Calu3 (cell line): ENCODE results near the gene KIF4A. TPM values are rescaled to one million over a fixed set of nuclear protein-coding genes. Genes with fewer than 3 reads are reported as not detected.

ENCODE experiments used
- BruUV-seq: library from RNA; stranded (reverse); fragments of 400-500 nt; replicated peaks from 2 replicates; lab custom pipeline; 2021; lab: Mats Ljungman, UMichigan
- CTCF ChIA-PET: fragments of 300-600 bp; sonication (Branson Sonifier 250); formaldehyde crosslinking; loops from one replicate; lab custom pipeline; 2022; ENCODE audit warnings: antibody characterized with exemption; lab: Charles Lee
- DNase-seq: peaks from one replicate; pipeline ENCODE4 v3.0.0; 2022
- H3K27ac Mint-ChIP-seq: one replicate; pipeline ENCODE4 v1.8.0; 2022; ENCODE audit warnings: mixed read lengths; ENCODE audit not compliant: unreplicated experiment
- H3K27me3 Mint-ChIP-seq: one replicate; pipeline ENCODE4 v1.8.0; 2022; ENCODE audit warnings: mixed read lengths; ENCODE audit not compliant: unreplicated experiment
- H3K36me3 Mint-ChIP-seq: one replicate; pipeline ENCODE4 v1.8.0; 2022; ENCODE audit warnings: mild to moderate bottlenecking, moderate library complexity, mixed read lengths; ENCODE audit not compliant: insufficient read depth, unreplicated experiment
- H3K4me1 Mint-ChIP-seq: one replicate; pipeline ENCODE4 v1.8.0; 2022; ENCODE audit warnings: mild to moderate bottlenecking, low read depth, mixed read lengths; ENCODE audit not compliant: unreplicated experiment
- H3K4me3 Mint-ChIP-seq: one replicate; pipeline ENCODE4 v1.8.0; 2022; ENCODE audit warnings: mild to moderate bottlenecking, low read depth, moderate library complexity, mixed read lengths; ENCODE audit not compliant: unreplicated experiment
- H3K9me3 Mint-ChIP-seq: one replicate; pipeline ENCODE4 v1.8.0; 2022; ENCODE audit warnings: low read depth, mixed read lengths; ENCODE audit not compliant: unreplicated experiment
- intact Hi-C: fragments of 100-400 bp; cut with micrococcal nuclease; formaldehyde crosslinking; loops from one replicate; pipeline ENCODE4 v1.10.0; 2022; ENCODE audit not compliant: unreplicated experiment
- total RNA-seq: library from RNA; stranded (reverse); gene quantifications from 2 replicates; pipeline ENCODE4 v1.2.3, GENCODE V29; 2022
- TF ChIP-seq, protein P1 (sequence below): fragments of 200-600 bp; IDR thresholded peaks from one replicate; pipeline ENCODE4 v1.8.0; 2022; ENCODE audit warnings: antibody characterized with exemption; ENCODE audit not compliant: unreplicated experiment

KIF4A gene
- total RNA-seq, 1 experiment from 2014 or later = 30.9 TPM

DNA sequence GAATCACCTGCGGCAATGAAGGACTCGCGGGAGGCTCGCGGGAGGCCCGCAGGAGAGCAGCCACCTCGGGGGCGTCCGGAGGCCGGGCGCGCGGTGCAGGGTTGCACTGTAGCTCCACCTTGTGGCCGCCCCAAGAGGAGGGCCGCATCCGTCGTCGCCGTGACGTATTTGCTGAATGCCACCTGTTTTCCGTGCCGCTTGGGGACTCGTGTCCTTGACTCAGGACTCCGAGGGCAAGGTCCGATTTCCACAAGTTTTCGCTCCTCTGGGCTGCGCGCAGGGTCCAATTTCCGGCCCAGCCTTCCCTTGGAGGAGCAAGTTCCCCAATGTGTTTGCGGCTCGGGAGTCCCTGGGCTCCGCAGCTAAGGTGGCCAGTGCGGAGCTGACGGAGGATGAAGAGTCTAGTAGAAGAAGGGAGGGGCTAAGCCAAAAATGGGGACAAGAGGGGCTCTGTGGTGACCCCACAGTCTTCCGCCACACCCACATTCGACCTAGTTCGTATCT, 144.0 kb downstream of the KIF4A start:
- peak; percentile 83 for DNase-seq
- BruUV-seq = TSS peak; percentile 72
- peak overlapping the region; percentile 88 for H3K4me3 Mint-ChIP-seq
- intact Hi-C loops = loop anchor here (5.0 kb wide), 1 partner anchor 48 kb away; no protein-coding TSS in a partner anchor
- H3K9me3 Mint-ChIP-seq = no peaks in the 10 kb centered on the region
- peaks cover 19% of the 10 kb centered on the region for H3K36me3 Mint-ChIP-seq
- TF ChIP-seq, protein P1, sequence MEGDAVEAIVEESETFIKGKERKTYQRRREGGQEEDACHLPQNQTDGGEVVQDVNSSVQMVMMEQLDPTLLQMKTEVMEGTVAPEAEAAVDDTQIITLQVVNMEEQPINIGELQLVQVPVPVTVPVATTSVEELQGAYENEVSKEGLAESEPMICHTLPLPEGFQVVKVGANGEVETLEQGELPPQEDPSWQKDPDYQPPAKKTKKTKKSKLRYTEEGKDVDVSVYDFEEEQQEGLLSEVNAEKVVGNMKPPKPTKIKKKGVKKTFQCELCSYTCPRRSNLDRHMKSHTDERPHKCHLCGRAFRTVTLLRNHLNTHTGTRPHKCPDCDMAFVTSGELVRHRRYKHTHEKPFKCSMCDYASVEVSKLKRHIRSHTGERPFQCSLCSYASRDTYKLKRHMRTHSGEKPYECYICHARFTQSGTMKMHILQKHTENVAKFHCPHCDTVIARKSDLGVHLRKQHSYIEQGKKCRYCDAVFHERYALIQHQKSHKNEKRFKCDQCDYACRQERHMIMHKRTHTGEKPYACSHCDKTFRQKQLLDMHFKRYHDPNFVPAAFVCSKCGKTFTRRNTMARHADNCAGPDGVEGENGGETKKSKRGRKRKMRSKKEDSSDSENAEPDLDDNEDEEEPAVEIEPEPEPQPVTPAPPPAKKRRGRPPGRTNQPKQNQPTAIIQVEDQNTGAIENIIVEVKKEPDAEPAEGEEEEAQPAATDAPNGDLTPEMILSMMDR = peak; percentile 67
- peaks cover 8% of the 10 kb centered on the region for H3K4me1 Mint-ChIP-seq
- CTCF ChIA-PET = interaction anchor here (0.6 to 1.9 kb wide), 6 partner anchors 10 to 231 kb away, joined by 3 to 15 read pairs (median 4); partner anchors contain the start of gene GDPD2
- peaks cover 14% of the 10 kb centered on the region for H3K27me3 Mint-ChIP-seq
- peak overlapping the region; percentile 78 for H3K27ac Mint-ChIP-seq

GRCh38 chrX:70434352-70434866, 144.5 kb downstream of the KIF4A start:
- CTCF ChIA-PET = interaction anchor here (0.6 to 1.9 kb wide), 6 partner anchors 11 to 531 kb away, joined by 3 to 15 read pairs (median 5); partner anchors contain the start of gene GDPD2
- Mint-ChIP-seq H3K4me1 (peaks cover 8% of the 10 kb centered on the region), H3K36me3 (peaks cover 19% of the 10 kb centered on the region), H3K9me3 (no peaks in the 10 kb centered on the region), H3K27me3 (peaks cover 14% of the 10 kb centered on the region), H3K4me3 (peak overlapping the region; percentile 88), H3K27ac (peak overlapping the region; percentile 78)
- no TSS peak for BruUV-seq
- TF ChIP-seq, protein P1 = no peak
- intact Hi-C loops = loop anchor here (5.0 kb wide), 1 partner anchor 48 kb away; no protein-coding TSS in a partner anchor
- DNase-seq = peak; percentile 89

GRCh38 chrX:70434914-70435586, 145.1 kb downstream of the KIF4A start:
- Mint-ChIP-seq H3K4me3 (peak overlapping the region; percentile 88), H3K27ac (peak overlapping the region; percentile 47), H3K27me3 (peaks cover 18% of the 10 kb centered on the region), H3K36me3 (peaks cover 19% of the 10 kb centered on the region), H3K9me3 (no peaks in the 10 kb centered on the region), H3K4me1 (peaks cover 8% of the 10 kb centered on the region)
- intact Hi-C loops = loop anchor here (5.0 kb wide), 1 partner anchor 47 kb away; no protein-coding TSS in a partner anchor
- DNase-seq = no peak
- TF ChIP-seq, protein P1 = no peak
- CTCF ChIA-PET = interaction anchor here (0.7 kb wide), 1 partner anchor 531 kb away, joined by 5 read pairs; no protein-coding TSS in a partner anchor
- TSS peak; percentile 45 for BruUV-seq

GRCh38 chrX:70436343-70436742, 146.4 kb downstream of the KIF4A start:
- Mint-ChIP-seq H3K4me1 (peaks cover 8% of the 10 kb centered on the region), H3K4me3 (no peak overlapping the region), H3K9me3 (no peaks in the 10 kb centered on the region), H3K27me3 (peaks cover 31% of the 10 kb centered on the region), H3K27ac (no peak overlapping the region), H3K36me3 (peaks cover 19% of the 10 kb centered on the region)
- TF ChIP-seq, protein P1 = no peak
- no peak for DNase-seq
- BruUV-seq = no TSS peak
- CTCF ChIA-PET = no interaction called here
- intact Hi-C loops = no loop called here
